H1 (cell line): Measurements from ENCODE around the gene SIN3B. TPM values are rescaled to one million over a fixed set of nuclear protein-coding genes. Genes with fewer than 3 reads are reported as not detected.

Experiments
- HDAC2 ChIP-seq, 2 experiments: fragments of 300-600 bp in 1 of 2; sonication (generic) in 1 of 2; IDR thresholded peaks; 2 replicates each; pipeline ENCODE4 v1.6.1; 2011 to 2012; ENCODE audit warnings: low read depth in 2 of 2, low read length in 2 of 2, mild to moderate bottlenecking in 2 of 2, moderate library complexity in 2 of 2, borderline replicate concordance in 1 of 2, inconsistent platforms in 1 of 2
- ZNF274 ChIP-seq: IDR thresholded peaks from 2 replicates; pipeline ENCODE4 v1.7.0; 2012; ENCODE audit warnings: low read length, borderline replicate concordance; ENCODE audit errors: extremely low read depth
- polyA plus RNA-seq, 7 experiments: library from polyadenylated mRNA; depleted of rRNA in 3 of 7; stranded (reverse) in 5 of 7; unstranded in 2 of 7; fragments of >200 nt in 5 of 7; fragments of 200-250 nt in 2 of 7; gene quantifications; 1 replicate in 5 of 7; 2 replicates in 1 of 7; 4 replicates in 1 of 7; pipeline versions ENCODE4 v1.2.1 to v1.2.3, GENCODE V29; 2011 to 2013; ENCODE audit warnings: missing spikeins in 2 of 7, mixed read lengths in 2 of 7
- total RNA-seq: library from RNA; stranded (reverse); fragmentation: NEBNext Ultra II Directional; extraction: Animal tissue kit (Norgen Biotek cat#: 25700); gene quantifications from 2 replicates; pipeline ENCODE4 v1.2.1, GENCODE V29; 2021
- TF ChIP-seq, protein P1 (sequence below): fragments of 300-600 bp; sonication (generic); IDR thresholded peaks from 2 replicates; pipeline ENCODE4 v1.7.1; 2012; ENCODE audit warnings: low read length, moderate library complexity, mild to moderate bottlenecking, inconsistent platforms; ENCODE audit not compliant: insufficient replicate concordance

The SIN3B gene
- total and polyA plus RNA-seq, 2 of the 8 experiments (the other 6 are each of a cell fraction or from before 2014, with no cell fraction given), result 29.5 to 71.1 TPM

DNA sequence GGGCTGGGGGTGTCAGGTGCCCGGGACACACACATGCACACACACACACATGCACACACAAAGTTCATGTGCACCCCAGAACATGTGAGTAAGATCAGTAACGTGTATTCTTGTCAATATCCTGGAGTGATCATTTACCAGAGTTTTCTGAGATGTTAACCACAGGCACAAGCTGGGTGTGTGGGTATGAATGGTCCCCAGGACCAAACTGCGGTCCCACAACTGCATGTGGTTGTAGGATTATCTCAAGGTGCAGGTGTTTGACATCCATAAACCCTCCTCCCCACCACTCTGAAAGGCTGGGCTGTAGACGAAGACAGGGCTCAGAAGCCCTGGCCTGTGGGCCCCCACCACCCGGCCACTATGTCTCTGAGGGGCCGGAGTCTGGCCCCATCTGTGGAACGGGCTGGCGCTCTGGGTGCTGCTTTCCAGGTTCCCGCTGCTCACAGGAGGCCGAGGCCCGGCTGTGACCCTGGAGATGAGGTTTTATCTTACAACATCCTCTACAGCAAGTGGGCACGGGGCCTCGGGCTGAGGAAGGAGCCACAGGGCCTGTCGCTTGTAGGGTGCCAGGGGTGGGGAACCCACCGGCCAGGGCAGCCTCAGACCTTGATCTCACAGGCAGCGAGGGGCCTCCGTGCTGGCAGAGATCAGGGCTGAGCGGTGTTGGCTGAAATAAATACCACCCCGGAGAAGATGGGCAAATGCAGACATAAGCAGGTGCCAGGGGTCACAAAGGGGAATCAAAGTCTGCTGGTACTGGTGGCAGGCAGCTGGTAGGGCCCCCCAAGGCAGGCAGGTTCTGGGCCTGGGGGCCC lies 63.9 kb downstream of the SIN3B start (continued):
- no peak for TF ChIP-seq ZNF274
- TF ChIP-seq HDAC2 (IDR thresholded peaks at IDR 0.05; ENCODE audit: borderline replicate concordance in 1 of 2, low read depth in 2 of 2, low read length in 2 of 2), result no peak
- TF ChIP-seq, protein P1, sequence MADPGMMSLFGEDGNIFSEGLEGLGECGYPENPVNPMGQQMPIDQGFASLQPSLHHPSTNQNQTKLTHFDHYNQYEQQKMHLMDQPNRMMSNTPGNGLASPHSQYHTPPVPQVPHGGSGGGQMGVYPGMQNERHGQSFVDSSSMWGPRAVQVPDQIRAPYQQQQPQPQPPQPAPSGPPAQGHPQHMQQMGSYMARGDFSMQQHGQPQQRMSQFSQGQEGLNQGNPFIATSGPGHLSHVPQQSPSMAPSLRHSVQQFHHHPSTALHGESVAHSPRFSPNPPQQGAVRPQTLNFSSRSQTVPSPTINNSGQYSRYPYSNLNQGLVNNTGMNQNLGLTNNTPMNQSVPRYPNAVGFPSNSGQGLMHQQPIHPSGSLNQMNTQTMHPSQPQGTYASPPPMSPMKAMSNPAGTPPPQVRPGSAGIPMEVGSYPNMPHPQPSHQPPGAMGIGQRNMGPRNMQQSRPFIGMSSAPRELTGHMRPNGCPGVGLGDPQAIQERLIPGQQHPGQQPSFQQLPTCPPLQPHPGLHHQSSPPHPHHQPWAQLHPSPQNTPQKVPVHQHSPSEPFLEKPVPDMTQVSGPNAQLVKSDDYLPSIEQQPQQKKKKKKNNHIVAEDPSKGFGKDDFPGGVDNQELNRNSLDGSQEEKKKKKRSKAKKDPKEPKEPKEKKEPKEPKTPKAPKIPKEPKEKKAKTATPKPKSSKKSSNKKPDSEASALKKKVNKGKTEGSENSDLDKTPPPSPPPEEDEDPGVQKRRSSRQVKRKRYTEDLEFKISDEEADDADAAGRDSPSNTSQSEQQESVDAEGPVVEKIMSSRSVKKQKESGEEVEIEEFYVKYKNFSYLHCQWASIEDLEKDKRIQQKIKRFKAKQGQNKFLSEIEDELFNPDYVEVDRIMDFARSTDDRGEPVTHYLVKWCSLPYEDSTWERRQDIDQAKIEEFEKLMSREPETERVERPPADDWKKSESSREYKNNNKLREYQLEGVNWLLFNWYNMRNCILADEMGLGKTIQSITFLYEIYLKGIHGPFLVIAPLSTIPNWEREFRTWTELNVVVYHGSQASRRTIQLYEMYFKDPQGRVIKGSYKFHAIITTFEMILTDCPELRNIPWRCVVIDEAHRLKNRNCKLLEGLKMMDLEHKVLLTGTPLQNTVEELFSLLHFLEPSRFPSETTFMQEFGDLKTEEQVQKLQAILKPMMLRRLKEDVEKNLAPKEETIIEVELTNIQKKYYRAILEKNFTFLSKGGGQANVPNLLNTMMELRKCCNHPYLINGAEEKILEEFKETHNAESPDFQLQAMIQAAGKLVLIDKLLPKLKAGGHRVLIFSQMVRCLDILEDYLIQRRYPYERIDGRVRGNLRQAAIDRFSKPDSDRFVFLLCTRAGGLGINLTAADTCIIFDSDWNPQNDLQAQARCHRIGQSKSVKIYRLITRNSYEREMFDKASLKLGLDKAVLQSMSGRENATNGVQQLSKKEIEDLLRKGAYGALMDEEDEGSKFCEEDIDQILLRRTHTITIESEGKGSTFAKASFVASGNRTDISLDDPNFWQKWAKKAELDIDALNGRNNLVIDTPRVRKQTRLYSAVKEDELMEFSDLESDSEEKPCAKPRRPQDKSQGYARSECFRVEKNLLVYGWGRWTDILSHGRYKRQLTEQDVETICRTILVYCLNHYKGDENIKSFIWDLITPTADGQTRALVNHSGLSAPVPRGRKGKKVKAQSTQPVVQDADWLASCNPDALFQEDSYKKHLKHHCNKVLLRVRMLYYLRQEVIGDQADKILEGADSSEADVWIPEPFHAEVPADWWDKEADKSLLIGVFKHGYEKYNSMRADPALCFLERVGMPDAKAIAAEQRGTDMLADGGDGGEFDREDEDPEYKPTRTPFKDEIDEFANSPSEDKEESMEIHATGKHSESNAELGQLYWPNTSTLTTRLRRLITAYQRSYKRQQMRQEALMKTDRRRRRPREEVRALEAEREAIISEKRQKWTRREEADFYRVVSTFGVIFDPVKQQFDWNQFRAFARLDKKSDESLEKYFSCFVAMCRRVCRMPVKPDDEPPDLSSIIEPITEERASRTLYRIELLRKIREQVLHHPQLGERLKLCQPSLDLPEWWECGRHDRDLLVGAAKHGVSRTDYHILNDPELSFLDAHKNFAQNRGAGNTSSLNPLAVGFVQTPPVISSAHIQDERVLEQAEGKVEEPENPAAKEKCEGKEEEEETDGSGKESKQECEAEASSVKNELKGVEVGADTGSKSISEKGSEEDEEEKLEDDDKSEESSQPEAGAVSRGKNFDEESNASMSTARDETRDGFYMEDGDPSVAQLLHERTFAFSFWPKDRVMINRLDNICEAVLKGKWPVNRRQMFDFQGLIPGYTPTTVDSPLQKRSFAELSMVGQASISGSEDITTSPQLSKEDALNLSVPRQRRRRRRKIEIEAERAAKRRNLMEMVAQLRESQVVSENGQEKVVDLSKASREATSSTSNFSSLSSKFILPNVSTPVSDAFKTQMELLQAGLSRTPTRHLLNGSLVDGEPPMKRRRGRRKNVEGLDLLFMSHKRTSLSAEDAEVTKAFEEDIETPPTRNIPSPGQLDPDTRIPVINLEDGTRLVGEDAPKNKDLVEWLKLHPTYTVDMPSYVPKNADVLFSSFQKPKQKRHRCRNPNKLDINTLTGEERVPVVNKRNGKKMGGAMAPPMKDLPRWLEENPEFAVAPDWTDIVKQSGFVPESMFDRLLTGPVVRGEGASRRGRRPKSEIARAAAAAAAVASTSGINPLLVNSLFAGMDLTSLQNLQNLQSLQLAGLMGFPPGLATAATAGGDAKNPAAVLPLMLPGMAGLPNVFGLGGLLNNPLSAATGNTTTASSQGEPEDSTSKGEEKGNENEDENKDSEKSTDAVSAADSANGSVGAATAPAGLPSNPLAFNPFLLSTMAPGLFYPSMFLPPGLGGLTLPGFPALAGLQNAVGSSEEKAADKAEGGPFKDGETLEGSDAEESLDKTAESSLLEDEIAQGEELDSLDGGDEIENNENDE, result no peak
